Measurements from ENCODE around the gene ABCA1.

DNA sequence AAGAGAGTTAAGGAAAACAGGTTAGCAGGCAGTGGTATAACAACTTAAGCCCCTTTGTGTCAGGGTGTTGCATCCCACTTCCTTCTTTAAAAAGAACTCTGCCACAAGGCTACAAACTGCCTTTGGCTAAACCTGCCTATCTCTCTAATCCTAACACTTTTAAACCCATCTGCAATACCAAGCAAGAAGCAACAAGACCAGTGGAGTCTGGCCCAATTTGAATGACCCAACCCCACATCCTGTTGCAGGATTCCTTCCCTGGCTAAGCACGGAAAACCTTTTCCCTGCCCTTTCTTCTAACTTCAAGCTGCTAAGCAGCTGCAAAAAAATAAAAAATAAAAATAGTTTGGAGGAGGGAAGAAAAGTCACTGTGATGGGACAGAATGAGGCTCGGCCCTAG, 27.1 kb downstream of the ABCA1 start:
- TF ChIP-seq, protein P1, sequence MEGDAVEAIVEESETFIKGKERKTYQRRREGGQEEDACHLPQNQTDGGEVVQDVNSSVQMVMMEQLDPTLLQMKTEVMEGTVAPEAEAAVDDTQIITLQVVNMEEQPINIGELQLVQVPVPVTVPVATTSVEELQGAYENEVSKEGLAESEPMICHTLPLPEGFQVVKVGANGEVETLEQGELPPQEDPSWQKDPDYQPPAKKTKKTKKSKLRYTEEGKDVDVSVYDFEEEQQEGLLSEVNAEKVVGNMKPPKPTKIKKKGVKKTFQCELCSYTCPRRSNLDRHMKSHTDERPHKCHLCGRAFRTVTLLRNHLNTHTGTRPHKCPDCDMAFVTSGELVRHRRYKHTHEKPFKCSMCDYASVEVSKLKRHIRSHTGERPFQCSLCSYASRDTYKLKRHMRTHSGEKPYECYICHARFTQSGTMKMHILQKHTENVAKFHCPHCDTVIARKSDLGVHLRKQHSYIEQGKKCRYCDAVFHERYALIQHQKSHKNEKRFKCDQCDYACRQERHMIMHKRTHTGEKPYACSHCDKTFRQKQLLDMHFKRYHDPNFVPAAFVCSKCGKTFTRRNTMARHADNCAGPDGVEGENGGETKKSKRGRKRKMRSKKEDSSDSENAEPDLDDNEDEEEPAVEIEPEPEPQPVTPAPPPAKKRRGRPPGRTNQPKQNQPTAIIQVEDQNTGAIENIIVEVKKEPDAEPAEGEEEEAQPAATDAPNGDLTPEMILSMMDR (conservative IDR thresholded peaks at IDR 0.05): no peak
- TF ChIP-seq ZFX (IDR thresholded peaks at IDR 0.05): no peak

All from C4-2B (cell line).